Smooth muscle cell (in vitro differentiated cells): ENCODE data around the gene EFCAB7. TPM values are rescaled to one million over a fixed set of nuclear protein-coding genes. Genes with fewer than 3 reads are reported as not detected.
"Not testable (repeated sequence)": the region's sequence is repeated elsewhere in the genome, so short reads cannot be mapped to it uniquely, and the experiment has no call there.

Experiments used
- DNase-seq: peaks from one replicate; lab custom pipeline; 2025; ENCODE audit not compliant: unreplicated experiment; lab: John Stamatoyannopoulos, UW
- H2AFZ ChIP-seq: fragments of 200-600 bp; sonication (generic); 2 replicates; pipeline ENCODE4 v1.6.0; 2016; ENCODE audit warnings: antibody characterized with exemption, low read depth, mild to moderate bottlenecking
- H3F3A ChIP-seq: fragments of 200-600 bp; sonication (generic); 2 replicates; pipeline ENCODE4 v1.6.0; 2017; ENCODE audit warnings: antibody characterized with exemption, low read depth
- H3K27ac ChIP-seq: fragments of 200-600 bp; sonication (generic); 2 replicates; pipeline ENCODE4 v1.5.1; 2016; ENCODE audit warnings: low read depth, mild to moderate bottlenecking
- H3K27me3 ChIP-seq: fragments of 200-600 bp; sonication (generic); 2 replicates; pipeline ENCODE4 v1.6.1; 2016; ENCODE audit warnings: low read depth, mild to moderate bottlenecking
- H3K36me3 ChIP-seq: fragments of 200-600 bp; sonication (generic); 2 replicates; pipeline ENCODE4 v1.5.1; 2016; ENCODE audit warnings: low read depth
- H3K4me1 ChIP-seq: fragments of 200-600 bp; sonication (generic); 2 replicates; pipeline ENCODE4 v1.5.1; 2016; ENCODE audit warnings: low read depth
- H3K4me2 ChIP-seq: fragments of 200-600 bp; sonication (generic); 2 replicates; pipeline ENCODE4 v1.6.0; 2016; ENCODE audit warnings: mild to moderate bottlenecking
- H3K4me3 ChIP-seq: fragments of 200-600 bp; sonication (generic); 2 replicates; pipeline ENCODE4 v1.5.1; 2016; ENCODE audit warnings: mild to moderate bottlenecking
- H3K79me2 ChIP-seq: fragments of 200-600 bp; sonication (generic); 2 replicates; pipeline ENCODE4 v1.6.0; 2016; ENCODE audit warnings: low read depth, mild to moderate bottlenecking
- H3K9ac ChIP-seq: fragments of 200-600 bp; sonication (generic); 2 replicates; pipeline ENCODE4 v1.6.0; 2016; ENCODE audit warnings: low read depth
- H3K9me3 ChIP-seq: fragments of 200-600 bp; sonication (generic); replicated peaks from 2 replicates; pipeline ENCODE4 v1.5.1; 2016; ENCODE audit warnings: low read depth
- H4K20me1 ChIP-seq: fragments of 200-600 bp; sonication (generic); 2 replicates; pipeline ENCODE4 v1.6.0; 2016; ENCODE audit warnings: low read depth
- CTCF ChIP-seq: fragments of 200-600 bp; sonication (generic); IDR thresholded peaks from 2 replicates; pipeline ENCODE4 v1.5.1; 2017; ENCODE audit warnings: borderline replicate concordance, mild to moderate bottlenecking, antibody characterized with exemption; ENCODE audit not compliant: insufficient read depth, poor library complexity, severe bottlenecking
- WGBS: methylation state at CpG from one replicate; pipeline ENCODE4 v1.1.7; 2016; ENCODE audit warnings: low lambda C conversion rate; 5-methylcytosine and 5-hydroxymethylcytosine counted together
- polyA plus RNA-seq: library from polyadenylated mRNA; unstranded; fragments of >200 nt; fragmentation: Nextera tagmentation; extraction: Ambion mirVana; gene quantifications from 2 replicates; pipeline ENCODE4 v1.2.1, GENCODE V29; 2016
- total RNA-seq: library from RNA; depleted of rRNA; stranded (reverse); fragments of >200 nt; gene quantifications from 2 replicates; pipeline ENCODE4 v1.2.3, GENCODE V29; 2014

Gene EFCAB7
- total and polyA plus RNA-seq, 2 experiments from 2014 or later, result 3.5 to 5.4 TPM

GRCh38 chr1:63569068-63569467, 45.7 kb downstream of the EFCAB7 start:
- H3K27me3 ChIP-seq, result no peaks in the 10 kb centered on the region
- no peaks in the 10 kb centered on the region for H3K4me1 ChIP-seq
- no peak for DNase-seq
- H3K9me3 ChIP-seq, result no peaks in the 10 kb centered on the region
- H3K4me3 ChIP-seq, result no peak overlapping the region
- no peak overlapping the region for H2AFZ ChIP-seq
- no peak overlapping the region for H3K4me2 ChIP-seq
- H3K36me3 ChIP-seq, result no peaks in the 10 kb centered on the region
- no peaks in the 10 kb centered on the region for H4K20me1 ChIP-seq
- no peak overlapping the region for H3K27ac ChIP-seq
- no peak overlapping the region for H3K9ac ChIP-seq
- no peaks in the 10 kb centered on the region for H3K79me2 ChIP-seq
- no peak for TF ChIP-seq CTCF
- 88% methylated on average over 4 of the region's 4 CpGs for WGBS
- no peaks in the 10 kb centered on the region for H3F3A ChIP-seq

GRCh38 chr1:63569640-63570316, 46.5 kb downstream of the EFCAB7 start:
- Histone ChIP-seq H3K4me2 (no peak overlapping the region), H3K79me2 (no peaks in the 10 kb centered on the region), H3K9ac (no peak overlapping the region), H2AFZ (no peak overlapping the region), H3F3A (no peaks in the 10 kb centered on the region), H4K20me1 (no peaks in the 10 kb centered on the region), H3K9me3 (no peaks in the 10 kb centered on the region), H3K4me3 (no peak overlapping the region), H3K27ac (no peak overlapping the region), H3K36me3 (no peaks in the 10 kb centered on the region), H3K4me1 (peaks cover 5% of the 10 kb centered on the region), H3K27me3 (no peaks in the 10 kb centered on the region)
- no peak for TF ChIP-seq CTCF
- DNase-seq, result no peak
- 77% methylated on average over 3 of the region's 3 CpGs for WGBS

- H3K79me2 ChIP-seq, H3K4me1 ChIP-seq, H4K20me1 ChIP-seq, H3K4me3 ChIP-seq, H3F3A ChIP-seq, H3K9me3 ChIP-seq, H3K9ac ChIP-seq, H3K27me3 ChIP-seq, DNase-seq, H3K27ac ChIP-seq, H3K36me3 ChIP-seq, H2AFZ ChIP-seq, H3K4me2 ChIP-seq: not testable (repeated sequence)
- 69% methylated on average over 8 of the region's 8 CpGs for WGBS
These were observed 49.4 kb downstream of the EFCAB7 start for GRCh38 chr1:63572686-63573085.

GRCh38 chr1:63574203-63574796, 51.0 kb downstream of the EFCAB7 start:
- H3K4me3 ChIP-seq, DNase-seq, H3K4me2 ChIP-seq, H3F3A ChIP-seq, H3K27ac ChIP-seq, H3K36me3 ChIP-seq, H2AFZ ChIP-seq, H3K9ac ChIP-seq, H3K79me2 ChIP-seq, H3K9me3 ChIP-seq, H3K4me1 ChIP-seq, H3K27me3 ChIP-seq, H4K20me1 ChIP-seq: not testable (repeated sequence)
- 51% methylated on average over 2 of the region's 2 CpGs for WGBS
